ENCODE data around the gene JMJD1C. TPM values are rescaled to one million over a fixed set of nuclear protein-coding genes. Genes with fewer than 3 reads are reported as not detected.

The JMJD1C gene
- total and polyA plus RNA-seq, 2 donors (not counting 3 experiments of a cell fraction or from before 2014, with no cell fraction given): 32.1 to 97.1 TPM

GRCh38 chr10:63288170-63288569 lies 177.6 kb downstream of the JMJD1C start:
- no peak overlapping the region for H3K9ac ChIP-seq (replicated peaks; ENCODE audit: extremely low read depth, insufficient read depth, low read length)
- no peaks in the 10 kb centered on the region for H3K36me3 ChIP-seq (ENCODE audit: control insufficient read depth in 2 of 2, extremely low read depth in 1 of 2, insufficient read depth in 2 of 2, low read length in 2 of 2)
- no peaks in the 10 kb centered on the region for H3K9me3 ChIP-seq (replicated peaks; ENCODE audit: control insufficient read depth, insufficient read depth, low read length)
- intact Hi-C loops (cut with micrococcal nuclease): no loop called here
- dilution Hi-C loops (cut with MboI; ENCODE audit: extremely low pct_ligation_motif_present, low sequenced_read_pairs): no loop called here
- no peaks in the 10 kb centered on the region for H3K4me1 ChIP-seq (ENCODE audit: control insufficient read depth, extremely low read depth, insufficient read depth, low read length)
- no peak for FAIRE-seq
- CTCF ChIA-PET: interaction anchor here (1.1 kb wide), 1 partner anchor 11 kb away, joined by 3 read pairs; no protein-coding TSS in a partner anchor
- H3K4me3 ChIP-seq (replicated peaks in 1 of 3; ENCODE audit: insufficient read depth in 1 of 3, low read depth in 1 of 3, low read length in 3 of 3): no peak overlapping the region
- TF ChIP-seq GATA2 (IDR thresholded peaks at IDR 0.05; ENCODE audit: insufficient read depth, insufficient read length, low read depth, low read length): no peak
- no peak for TF ChIP-seq CTCF (IDR thresholded peaks at IDR 0.05; ENCODE audit: extremely low read depth in 1 of 2, insufficient read depth in 1 of 2, low read depth in 1 of 2, low read length in 2 of 2)
- no peak for TF ChIP-seq POLR2A (IDR thresholded peaks at IDR 0.05; ENCODE audit: low read depth, low read length)
- TF ChIP-seq POLR2AphosphoS5 (IDR thresholded peaks at IDR 0.05; ENCODE audit: insufficient read depth, low read depth, low read length): no peak
- no peak overlapping the region for H3K27ac ChIP-seq (ENCODE audit: insufficient read depth, low read depth, low read length)
- no peaks in the 10 kb centered on the region for H3K27me3 ChIP-seq (ENCODE audit: control insufficient read depth in 2 of 2, insufficient read depth in 2 of 2, low read length in 2 of 2)
- no peak for DNase-seq (ENCODE audit: low read depth, low spot score)
- no peaks in the 10 kb centered on the region for H3K9me1 ChIP-seq (replicated peaks; ENCODE audit: control insufficient read depth, extremely low read depth, insufficient read depth, low read length)
- H4K20me1 ChIP-seq (replicated peaks; ENCODE audit: control insufficient read depth, extremely low read depth, insufficient read depth, low read length): no peaks in the 10 kb centered on the region
- peaks cover 17% of the 10 kb centered on the region for H3K79me2 ChIP-seq (ENCODE audit: control insufficient read depth, insufficient read depth, low read length)
- H2AFZ ChIP-seq (ENCODE audit: low read depth, low read length): no peak overlapping the region
- POLR2A ChIA-PET: no interaction called here
- no TSS peak for BruUV-seq (replicated peaks)
- no peak overlapping the region for H3K4me2 ChIP-seq (ENCODE audit: insufficient read depth, low read length)

- POLR2A ChIA-PET: interaction anchor here (0.5 to 1.4 kb wide), 2 partner anchors 18 to 25 kb away, joined by 3 to 4 read pairs; no protein-coding TSS in a partner anchor
- Histone ChIP-seq H3K27ac (ENCODE audit: insufficient read depth, low read depth, low read length) (no peak overlapping the region), H3K4me1 (ENCODE audit: control insufficient read depth, extremely low read depth, insufficient read depth, low read length) (no peaks in the 10 kb centered on the region), H3K4me3 (replicated peaks in 1 of 3; ENCODE audit: insufficient read depth in 1 of 3, low read depth in 1 of 3, low read length in 3 of 3) (no peak overlapping the region), H3K36me3 (ENCODE audit: control insufficient read depth in 2 of 2, extremely low read depth in 1 of 2, insufficient read depth in 2 of 2, low read length in 2 of 2) (no peaks in the 10 kb centered on the region), H3K9ac (replicated peaks; ENCODE audit: extremely low read depth, insufficient read depth, low read length) (no peak overlapping the region), H4K20me1 (replicated peaks; ENCODE audit: control insufficient read depth, extremely low read depth, insufficient read depth, low read length) (no peaks in the 10 kb centered on the region), H3K9me3 (replicated peaks; ENCODE audit: control insufficient read depth, insufficient read depth, low read length) (no peaks in the 10 kb centered on the region), H3K79me2 (ENCODE audit: control insufficient read depth, insufficient read depth, low read length) (peaks cover 14% of the 10 kb centered on the region), H3K4me2 (ENCODE audit: insufficient read depth, low read length) (no peak overlapping the region), H2AFZ (ENCODE audit: low read depth, low read length) (no peak overlapping the region), H3K9me1 (replicated peaks; ENCODE audit: control insufficient read depth, extremely low read depth, insufficient read depth, low read length) (no peaks in the 10 kb centered on the region), H3K27me3 (ENCODE audit: control insufficient read depth in 2 of 2, insufficient read depth in 2 of 2, low read length in 2 of 2) (no peaks in the 10 kb centered on the region)
- intact Hi-C loops (cut with micrococcal nuclease): no loop called here
- CTCF ChIA-PET: interaction anchor here (0.8 to 1.4 kb wide), 4 partner anchors 11 to 433 kb away, joined by 3 to 4 read pairs (median 3); no protein-coding TSS in a partner anchor
- TF ChIP-seq EZH2 (IDR thresholded peaks at IDR 0.05; ENCODE audit: borderline replicate concordance, low read depth, low read length, severe bottlenecking) (no peak), MAX (IDR thresholded peaks at IDR 0.05; ENCODE audit: insufficient read depth, insufficient read length) (no peak), CTCF (IDR thresholded peaks at IDR 0.05; ENCODE audit: extremely low read depth in 1 of 2, insufficient read depth in 1 of 2, low read depth in 1 of 2, low read length in 2 of 2) (no peak), GATA2 (IDR thresholded peaks at IDR 0.05; ENCODE audit: insufficient read depth, insufficient read length, low read depth, low read length) (no peak)
- no TSS peak for BruUV-seq (replicated peaks)
- DNase-seq (ENCODE audit: low read depth, low spot score) (no peak), FAIRE-seq (no peak)
- dilution Hi-C loops (cut with MboI; ENCODE audit: extremely low pct_ligation_motif_present, low sequenced_read_pairs): no loop called here
Observed at GRCh38 chr10:63286754-63287264, 179.0 kb downstream of the JMJD1C start.

Measured in endothelial cell of umbilical vein (primary cell).